GM21737 (cell line): ENCODE data around the gene MRPL1.
"Not testable (repeated sequence)": the region's sequence is repeated elsewhere in the genome, so short reads cannot be mapped to it uniquely, and the experiment has no call there.

Experiments
- ATAC-seq: cut with Tn5 transposase; IDR thresholded peaks from one replicate; pipeline ENCODE4 v1.9.1; 2021; ENCODE audit warnings: mild to moderate bottlenecking, moderate library complexity; ENCODE audit not compliant: unreplicated experiment

MRPL1 gene

DNA sequence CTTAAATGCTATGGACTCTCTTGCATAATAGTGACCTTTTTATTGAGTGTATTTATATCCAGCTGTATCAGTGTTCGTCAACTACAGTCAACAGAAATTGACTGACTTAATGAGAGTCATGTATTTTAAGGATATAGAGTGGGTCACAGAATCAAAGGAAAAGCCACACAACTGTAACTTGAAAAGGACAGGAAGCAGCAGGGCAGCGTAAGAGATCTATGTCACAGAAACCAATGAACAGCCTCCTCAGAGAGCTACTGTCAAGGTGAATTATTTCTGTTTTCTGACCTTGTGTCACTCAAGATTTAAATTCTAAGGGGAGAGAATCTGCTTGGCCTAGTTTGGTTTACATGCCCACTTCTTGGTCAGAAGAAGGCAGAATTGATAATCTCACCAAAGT, 100.4 kb downstream of the MRPL1 start:
- ATAC-seq = no peak

DNA sequence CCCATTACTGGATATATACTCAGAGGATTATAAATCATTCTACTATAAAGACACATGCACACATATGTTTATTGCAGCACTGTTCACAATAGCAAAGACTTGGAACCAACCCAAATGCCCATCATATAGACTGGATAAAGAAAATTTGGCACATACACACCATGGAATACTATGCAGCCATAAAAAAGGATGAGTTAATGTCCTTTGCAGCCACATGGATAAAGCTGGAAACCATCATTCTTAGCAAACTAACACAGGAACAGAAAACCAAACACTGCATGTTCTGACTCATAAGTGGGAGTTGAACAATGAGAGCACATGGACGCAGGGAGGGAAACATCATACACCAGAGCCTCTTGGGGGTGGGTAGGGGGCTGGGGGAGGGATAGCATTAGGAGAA, 111.0 kb downstream of the MRPL1 start:
- not testable (repeated sequence) for ATAC-seq

DNA sequence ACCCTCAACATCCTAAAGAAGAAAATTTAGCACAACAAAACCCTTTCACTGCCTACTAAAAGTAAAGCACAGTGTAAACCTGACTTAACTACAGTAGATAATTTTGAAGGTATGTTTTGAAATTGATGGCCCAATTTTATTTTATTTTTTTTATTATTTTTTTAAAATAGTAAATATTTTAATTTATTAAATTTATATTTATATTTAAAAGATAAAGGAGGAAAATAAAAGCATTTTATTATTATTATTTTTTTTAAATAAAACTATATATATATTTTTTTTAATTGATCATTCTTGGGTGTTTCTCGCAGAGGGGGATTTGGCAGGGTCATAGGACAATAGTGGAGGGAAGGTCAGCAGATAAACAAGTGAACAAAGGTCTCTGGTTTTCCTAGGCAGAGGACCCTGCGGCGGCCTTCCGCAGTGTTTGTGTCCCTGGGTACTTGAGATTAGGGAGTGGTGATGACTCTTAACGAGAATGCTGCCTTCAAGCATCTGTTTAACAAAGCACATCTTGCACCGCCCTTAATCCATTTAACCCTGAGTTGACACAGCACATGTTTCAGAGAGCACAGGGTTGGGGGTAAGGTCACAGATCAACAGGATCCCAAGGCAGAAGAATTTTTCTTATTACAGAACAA, 120.4 kb downstream of the MRPL1 start:
- not testable (repeated sequence) for ATAC-seq

DNA sequence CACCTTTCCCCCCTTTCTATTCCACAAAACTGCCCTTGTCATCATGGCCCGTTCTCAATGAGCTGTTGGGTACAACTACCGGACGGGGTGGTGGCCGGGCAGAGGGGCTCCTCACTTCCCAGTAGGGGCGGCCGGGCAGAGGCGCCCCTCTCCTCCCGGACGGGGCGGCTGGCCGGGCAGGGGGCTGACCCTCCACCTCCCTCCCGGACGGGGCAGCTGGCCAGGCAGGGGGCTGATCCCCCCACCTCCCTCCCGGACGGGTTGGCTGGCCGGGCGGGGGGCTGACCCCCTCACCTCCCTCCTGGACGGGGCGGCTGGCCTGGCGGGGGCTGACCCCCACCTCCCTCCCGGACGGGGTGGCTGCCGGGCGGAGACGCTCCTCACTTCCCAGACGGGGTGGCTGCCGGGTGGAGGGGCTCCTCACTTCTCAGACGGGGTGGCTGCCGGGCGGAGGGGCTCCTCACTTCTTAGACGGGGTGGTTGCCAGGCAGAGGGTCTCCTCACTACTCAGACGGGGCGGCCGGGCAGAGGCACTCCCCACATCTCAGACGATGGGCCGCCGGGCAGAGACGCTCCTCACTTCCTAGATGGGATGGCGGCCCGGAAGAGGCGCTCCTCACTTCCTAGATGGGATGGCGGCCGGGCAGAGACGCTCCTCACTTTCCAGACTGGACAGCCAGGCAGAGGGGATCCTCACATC, 121.1 kb downstream of the MRPL1 start:
- not testable (repeated sequence) for ATAC-seq

DNA sequence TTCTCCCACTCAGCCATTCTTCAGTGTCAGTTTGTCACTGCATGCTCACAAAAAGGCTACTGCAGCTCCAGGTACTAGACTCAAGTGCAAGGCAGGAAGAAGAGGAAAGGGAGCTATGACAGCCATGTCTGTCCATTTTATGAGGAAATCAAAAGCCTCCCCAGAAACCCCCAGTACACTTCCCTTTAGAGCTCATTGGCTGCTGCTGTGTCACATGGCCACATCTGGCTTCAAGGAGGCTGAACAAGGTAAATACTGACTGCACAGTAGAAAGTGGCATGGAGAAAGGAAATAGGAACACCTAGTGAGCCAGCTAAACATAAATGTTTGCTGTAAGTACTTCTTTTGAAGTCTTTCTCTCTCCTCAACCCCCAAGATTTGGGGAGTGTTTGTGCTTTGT, 127.3 kb downstream of the MRPL1 start:
- ATAC-seq = no peak

DNA sequence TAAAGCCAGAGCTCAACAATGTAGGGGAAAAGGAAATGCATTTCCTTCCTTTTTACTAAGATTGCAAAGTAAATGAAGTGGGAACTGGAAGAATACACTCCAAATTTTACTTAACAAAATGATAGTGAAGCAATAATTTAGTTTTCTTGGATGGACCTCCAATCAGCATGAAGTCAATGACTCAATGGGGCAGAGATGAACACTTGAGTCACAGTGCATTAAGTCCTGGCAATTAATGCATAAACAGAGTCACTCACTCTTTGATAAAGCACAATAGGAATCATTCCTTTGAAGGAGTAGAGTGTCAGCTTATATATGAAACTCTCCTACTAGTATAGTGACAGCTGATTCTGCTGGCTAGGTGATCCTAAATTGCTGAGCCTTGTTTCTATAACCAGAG, 127.8 kb downstream of the MRPL1 start:
- no peak for ATAC-seq

DNA sequence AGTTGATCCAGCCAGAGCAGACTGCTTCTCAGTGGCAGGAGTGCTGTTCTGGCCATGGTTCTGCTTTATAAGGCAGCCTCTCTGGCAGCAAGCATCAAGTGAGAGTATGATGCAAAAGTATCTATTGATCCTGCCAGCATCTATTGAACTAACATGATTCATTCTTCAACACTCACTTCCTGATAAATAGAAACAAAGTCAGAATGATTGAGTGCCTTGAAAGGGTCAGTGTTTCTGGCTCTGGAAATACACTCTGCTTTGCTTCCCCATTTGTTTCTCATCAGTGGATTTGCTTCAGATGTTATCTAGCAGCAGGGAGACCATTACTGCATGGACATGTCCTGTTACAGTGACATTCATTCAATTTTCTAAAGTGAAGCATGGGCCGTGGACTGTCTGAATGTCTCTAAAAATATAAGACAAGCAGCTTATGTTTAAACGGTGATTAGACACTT, 128.3 kb downstream of the MRPL1 start:
- no peak for ATAC-seq

DNA sequence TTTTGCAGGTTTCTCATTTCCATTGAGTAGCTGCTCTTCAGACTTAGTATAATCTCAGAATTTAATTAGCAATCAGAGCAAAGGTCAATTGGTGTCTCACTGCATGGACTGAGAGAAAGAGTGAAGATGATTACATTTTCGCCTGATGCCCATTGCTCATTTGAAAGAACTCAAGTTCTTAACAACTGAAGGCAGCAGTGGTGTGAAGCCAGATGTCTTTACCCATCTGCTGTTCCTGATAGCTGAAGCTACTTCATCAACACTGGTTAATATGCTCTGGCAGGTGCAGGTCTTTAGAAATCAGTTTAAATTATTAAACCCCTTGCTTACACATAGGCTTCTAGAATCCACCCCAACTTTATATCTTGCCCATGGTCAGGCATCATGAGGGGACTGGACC, 130.0 kb downstream of the MRPL1 start:
- ATAC-seq = no peak

DNA sequence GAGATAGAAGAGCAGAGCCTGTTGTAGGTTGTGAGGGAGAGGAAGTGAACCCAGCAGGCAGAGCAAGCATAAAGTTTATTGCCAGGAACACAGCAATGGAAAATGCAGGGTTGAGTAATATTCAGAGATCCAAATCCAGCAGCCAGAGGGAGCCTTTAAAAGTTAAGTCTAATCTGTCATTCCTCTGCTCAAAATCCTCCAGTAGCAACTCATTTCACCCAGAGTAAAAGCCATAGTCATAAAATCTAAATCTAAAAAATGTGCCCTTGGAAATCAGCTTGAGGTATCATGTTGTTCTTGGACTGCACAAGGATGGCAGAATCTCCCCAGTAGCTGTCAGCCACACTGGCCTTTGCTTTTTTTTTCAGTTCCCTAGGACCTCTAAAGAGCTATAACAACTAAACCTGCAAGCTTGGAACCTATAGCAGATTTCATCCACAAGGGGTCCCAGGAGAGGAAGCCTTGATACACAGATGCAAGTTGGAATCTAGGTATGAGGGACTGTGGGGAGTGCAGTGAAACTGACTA, 131.6 kb downstream of the MRPL1 start:
- ATAC-seq = no peak

DNA sequence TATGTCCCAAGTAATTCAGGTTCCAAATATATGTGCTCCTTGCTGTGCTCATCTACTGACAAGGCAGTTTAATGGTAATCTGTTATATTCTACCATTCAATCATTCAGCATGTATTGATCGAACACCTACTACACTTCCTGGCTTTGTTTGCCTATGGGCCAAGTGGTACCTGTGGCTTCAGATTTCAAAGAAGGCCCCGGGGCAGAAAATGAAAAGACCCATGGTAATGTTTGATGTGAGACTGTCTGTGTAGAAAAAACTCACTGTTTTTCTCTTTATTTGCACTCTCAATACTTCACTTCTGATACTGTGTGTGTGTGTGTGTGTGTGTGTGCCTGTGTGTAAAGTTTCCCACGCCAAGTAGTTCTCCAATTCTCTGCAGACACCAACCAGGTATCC, 133.4 kb downstream of the MRPL1 start:
- no peak for ATAC-seq

DNA sequence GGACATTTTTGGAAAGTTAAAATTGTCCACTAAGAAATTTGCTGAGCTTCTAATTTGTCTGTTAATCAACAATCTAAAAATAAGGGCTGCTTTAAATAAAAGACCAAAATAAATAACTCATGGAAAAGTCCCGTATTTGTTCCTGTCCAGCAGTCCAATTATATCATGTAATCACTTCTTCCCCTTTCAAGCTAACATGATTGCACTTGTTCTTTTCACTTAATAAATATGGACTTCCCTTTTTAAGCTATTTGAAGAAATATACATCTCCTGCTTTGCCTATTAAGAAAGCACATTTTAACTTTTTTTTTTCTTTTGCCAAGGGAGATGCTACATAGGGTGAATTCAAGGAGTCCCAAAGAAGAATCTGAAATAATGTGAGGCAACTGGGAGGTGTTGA, 138.9 kb downstream of the MRPL1 start:
- ATAC-seq = no peak

DNA sequence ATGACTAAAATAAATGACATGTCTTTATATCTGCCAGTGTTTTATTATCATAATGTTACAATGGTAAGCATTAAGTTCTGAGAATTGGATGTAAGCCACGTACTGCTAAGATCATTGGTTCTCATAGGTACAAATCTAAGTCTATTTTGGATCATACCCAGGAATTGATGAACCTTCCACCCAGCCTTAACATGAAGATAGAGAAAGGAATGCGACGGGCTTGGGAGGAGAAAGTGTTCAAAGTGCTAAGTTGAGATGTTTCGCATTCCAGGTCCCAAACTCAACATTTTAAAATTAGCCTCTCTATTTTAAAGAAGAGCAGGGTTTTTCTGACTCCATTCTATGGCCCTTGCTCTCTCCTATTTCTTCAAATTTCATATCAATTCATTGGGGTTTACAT, 139.6 kb downstream of the MRPL1 start:
- ATAC-seq = no peak
